GM12874 (cell line): Measurements from ENCODE around the gene SUN1.

Experiments
- TF ChIP-seq, protein P1 (sequence below): IDR thresholded peaks from 2 replicates; pipeline ENCODE4 v1.5.1; 2011; ENCODE audit warnings: low read depth, mild to moderate bottlenecking, control low read depth, low read length, moderate library complexity; ENCODE audit not compliant: insufficient read depth

The SUN1 gene

DNA sequence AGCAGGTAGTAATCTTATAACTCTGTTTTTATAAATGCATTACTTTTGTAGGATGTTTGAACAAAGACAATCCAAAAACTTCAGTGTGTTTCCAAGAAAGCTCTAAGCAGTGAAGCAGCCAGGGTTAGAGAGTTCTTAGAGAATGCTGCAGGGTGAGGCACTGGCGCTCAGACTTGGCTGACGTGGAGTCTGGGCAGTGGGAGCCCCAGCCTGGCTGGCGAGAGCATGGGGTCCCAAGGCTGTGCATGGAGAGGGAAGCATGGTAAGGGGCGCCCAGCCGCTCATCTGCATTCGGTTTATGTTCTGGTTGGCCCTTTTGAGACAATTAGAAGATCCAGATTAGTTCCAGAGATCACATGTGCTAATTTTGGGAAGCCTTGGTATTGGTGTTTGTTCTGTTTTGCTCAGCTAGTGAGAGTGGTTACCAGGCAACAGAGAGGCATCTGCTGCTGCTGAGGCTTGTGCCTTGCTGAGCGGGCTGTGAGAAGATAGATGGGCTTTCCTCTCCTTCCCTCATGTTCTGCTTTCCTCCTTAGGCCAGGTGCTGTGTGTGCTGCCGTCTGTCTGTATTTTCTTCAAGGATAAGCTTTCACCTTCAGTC is 10.3 kb downstream of the SUN1 start:
- TF ChIP-seq, protein P1, sequence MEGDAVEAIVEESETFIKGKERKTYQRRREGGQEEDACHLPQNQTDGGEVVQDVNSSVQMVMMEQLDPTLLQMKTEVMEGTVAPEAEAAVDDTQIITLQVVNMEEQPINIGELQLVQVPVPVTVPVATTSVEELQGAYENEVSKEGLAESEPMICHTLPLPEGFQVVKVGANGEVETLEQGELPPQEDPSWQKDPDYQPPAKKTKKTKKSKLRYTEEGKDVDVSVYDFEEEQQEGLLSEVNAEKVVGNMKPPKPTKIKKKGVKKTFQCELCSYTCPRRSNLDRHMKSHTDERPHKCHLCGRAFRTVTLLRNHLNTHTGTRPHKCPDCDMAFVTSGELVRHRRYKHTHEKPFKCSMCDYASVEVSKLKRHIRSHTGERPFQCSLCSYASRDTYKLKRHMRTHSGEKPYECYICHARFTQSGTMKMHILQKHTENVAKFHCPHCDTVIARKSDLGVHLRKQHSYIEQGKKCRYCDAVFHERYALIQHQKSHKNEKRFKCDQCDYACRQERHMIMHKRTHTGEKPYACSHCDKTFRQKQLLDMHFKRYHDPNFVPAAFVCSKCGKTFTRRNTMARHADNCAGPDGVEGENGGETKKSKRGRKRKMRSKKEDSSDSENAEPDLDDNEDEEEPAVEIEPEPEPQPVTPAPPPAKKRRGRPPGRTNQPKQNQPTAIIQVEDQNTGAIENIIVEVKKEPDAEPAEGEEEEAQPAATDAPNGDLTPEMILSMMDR, result no peak

DNA sequence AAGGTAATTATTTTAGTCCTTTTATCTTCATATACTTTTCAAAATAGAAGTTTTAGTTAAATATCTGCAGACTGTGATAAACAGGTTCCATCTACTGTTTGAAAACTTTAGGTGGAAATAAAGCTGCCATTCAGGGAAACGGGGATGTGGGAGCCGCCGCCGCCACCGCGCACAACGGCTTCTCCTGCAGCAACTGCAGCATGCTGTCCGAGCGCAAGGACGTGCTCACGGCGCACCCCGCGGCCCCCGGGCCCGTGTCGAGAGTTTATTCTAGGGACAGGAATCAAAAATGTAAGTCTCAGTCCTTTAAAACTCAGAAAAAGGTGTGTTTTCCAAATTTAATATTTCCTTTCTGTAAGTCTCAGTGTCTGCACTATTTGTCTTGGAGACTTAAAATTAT is 11.0 kb downstream of the SUN1 start:
- TF ChIP-seq, protein P1, result no peak

DNA sequence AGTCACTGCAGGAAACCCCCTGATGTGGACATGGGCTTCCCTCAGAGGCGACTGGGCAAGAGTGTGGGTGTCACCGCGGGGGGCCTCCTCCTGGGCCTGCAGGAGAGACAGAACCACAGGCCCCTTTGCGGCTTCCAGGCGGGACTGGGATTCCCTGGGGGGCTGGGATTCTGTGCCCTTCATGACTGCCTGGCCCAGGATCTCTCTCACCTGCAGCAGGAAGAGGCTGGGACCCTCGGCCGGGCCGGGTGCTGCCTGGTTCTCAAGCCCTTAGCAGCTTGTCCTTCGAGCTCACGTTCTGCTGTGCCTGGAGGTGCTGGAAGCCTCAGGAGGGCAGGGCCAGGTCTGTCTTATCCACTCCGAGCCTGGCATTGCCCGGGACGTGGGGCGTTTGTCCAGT is 11.8 kb downstream of the SUN1 start:
- TF ChIP-seq, protein P1, result no peak

DNA sequence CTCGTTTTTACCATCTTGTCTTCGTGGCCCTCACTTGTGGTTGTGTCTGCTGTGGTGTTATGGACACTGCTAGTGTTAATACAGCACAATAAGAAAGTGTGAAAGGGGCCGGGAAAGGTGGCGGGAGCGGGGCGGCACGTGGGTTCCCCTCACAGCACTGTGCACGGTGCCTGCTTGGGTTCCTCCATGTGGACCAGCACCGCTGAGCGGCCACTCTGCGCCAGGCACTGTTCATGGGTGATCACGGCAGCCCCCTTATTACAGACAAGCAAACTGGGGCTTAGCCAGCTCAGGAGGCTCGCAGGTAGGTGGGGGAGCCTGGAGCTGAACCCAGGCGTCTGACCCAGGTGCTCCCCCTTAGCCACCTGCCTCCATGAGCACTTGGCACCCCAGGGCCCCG is 12.2 kb downstream of the SUN1 start:
- TF ChIP-seq, protein P1, result no peak

DNA sequence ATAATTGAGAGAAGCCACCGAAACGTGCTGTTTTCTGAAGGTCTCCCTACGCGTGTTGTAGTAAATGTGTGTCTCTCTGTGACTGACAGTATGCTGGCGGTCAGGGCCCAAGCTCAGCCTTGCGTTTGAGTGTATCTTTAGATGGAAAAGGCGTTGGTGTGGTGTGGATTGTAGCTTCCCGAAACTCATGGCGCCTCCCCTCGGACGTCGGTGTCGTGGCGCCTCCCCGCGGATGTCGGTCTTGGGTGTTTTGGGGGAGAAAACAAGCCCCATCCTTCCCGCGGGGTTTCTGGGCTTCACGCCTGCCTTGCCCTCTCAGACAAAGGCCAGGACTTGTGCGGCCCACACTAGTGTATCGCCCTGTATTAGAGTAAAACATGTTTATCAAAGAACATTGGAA is 12.8 kb downstream of the SUN1 start:
- TF ChIP-seq, protein P1, result no peak

DNA sequence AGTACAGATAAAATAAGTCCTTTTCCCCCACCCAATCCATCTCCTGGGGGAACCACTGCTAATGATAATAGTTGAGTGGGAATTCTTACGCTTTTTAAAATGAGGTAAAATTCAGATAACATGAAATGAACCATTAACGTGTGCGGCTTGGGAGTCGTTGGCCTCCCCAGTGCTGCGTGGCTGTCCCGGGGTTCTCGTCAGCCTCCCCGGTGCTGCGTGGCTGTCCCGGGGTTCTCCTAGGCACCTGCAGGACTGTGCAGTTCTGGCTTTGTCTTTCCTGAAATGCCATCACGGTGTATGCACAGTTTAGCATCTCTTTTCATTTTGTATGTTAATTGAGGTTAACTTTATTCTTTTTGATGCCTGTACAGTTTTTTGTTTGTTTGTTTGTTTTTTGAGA is 13.5 kb downstream of the SUN1 start:
- TF ChIP-seq, protein P1, result no peak

DNA sequence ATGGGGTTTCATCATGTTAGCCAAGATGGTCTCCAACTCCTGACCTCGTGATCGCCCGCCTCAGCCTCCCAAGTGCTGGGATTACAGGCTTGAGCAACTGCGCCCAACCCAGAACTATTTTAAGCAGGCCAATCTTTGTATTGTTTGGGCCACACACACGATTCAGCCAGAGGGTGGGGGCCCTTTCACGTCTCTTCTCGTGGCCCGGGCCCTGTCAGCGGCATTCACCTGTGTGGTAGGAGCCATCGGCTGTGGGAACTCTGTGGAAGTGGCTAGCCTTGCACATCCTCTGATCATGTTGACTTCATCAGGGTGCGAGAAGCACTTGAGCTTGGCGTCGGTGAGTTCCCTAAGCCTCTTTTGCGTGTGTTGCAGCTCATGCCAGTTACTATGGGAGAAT is 16.9 kb downstream of the SUN1 start:
- TF ChIP-seq, protein P1, result no peak
